ENCODE measurements around the gene TTLL5.
"Not testable (repeated sequence)": the region's sequence is repeated elsewhere in the genome, so short reads cannot be mapped to it uniquely, and the experiment has no call there.

TTLL5 gene

GRCh38 chr14:75650253-75651058 is 10.6 kb upstream of the TTLL5 start:
- DNase-seq (ENCODE audit: low read depth in 2 of 2), result no peak

- DNase-seq (ENCODE audit: low read depth in 2 of 2), result no peak
Measured at GRCh38 chr14:75653563-75653962, 7.5 kb upstream of the TTLL5 start.

GRCh38 chr14:75654127-75654732 is 6.8 kb upstream of the TTLL5 start:
- peak; percentile 74 to 83 for DNase-seq (ENCODE audit: low read depth in 2 of 2)

- DNase-seq (ENCODE audit: low read depth in 2 of 2), result no peak
Measured at GRCh38 chr14:75655235-75655634, 5.8 kb upstream of the TTLL5 start.

DNA sequence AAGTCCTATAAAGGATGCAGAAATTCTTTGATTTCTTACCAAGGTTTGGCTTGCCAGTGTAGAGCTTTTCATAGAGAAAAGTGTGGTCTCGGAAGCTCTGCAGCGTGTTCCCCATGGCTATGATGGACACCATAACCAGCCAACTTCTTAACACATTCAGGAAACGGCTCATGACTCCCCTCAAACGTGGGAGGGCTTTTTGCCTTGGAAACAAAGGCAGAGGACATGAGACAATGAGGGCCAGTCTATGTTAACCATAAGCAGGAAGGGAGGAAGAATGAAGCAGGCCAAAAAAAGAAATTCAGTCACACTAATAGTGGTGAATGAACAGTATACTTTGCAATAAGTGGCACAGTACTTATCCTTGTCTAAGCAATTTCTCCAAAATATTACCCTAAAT is 3.7 kb upstream of the TTLL5 start:
- DNase-seq (ENCODE audit: low read depth in 2 of 2), result no peak

DNA sequence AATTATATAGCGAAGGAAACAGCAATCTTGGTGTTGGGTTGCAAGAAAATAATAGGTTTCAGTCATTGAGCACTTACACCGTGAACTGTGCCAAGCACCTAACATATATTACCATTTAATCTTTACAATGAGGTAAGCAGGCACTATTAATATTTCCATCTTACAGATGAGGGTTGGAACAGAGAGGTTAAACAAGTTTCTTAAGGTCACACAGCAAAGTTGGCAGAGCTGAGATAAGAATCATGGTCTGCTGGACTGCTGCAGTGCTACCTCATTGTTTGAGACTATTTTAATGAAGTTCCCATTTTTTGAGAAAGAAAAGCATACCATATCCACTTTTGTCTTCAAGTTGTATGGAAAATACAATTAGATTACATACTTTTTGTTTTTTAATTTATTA is 2.1 kb upstream of the TTLL5 start:
- DNase-seq (ENCODE audit: low read depth in 2 of 2), result no peak

DNA sequence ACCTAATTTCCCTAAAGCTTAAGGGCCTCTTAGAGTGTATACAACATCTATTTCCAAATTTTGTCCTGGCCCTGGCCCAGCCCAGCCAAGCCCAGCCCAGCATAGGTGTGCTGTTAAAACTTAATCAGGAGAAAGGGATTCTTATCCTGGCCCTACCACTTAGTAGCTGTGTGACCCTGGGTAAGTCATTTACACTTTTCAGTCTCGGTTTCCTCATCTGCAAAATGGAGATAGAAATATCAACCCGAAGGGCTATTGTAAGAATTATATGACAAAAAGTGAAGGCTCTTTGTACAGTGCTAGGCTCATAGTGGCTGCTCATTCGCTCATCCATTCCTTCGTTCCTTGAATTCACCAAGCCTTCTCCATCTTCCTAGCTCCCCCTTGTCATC is 812 bp upstream of the TTLL5 start:
- no peak for DNase-seq (ENCODE audit: low read depth in 2 of 2)

- no peak for DNase-seq (ENCODE audit: low read depth in 2 of 2)
Measured at GRCh38 chr14:75661499-75661814, 411 bp downstream of the TTLL5 start.

DNA sequence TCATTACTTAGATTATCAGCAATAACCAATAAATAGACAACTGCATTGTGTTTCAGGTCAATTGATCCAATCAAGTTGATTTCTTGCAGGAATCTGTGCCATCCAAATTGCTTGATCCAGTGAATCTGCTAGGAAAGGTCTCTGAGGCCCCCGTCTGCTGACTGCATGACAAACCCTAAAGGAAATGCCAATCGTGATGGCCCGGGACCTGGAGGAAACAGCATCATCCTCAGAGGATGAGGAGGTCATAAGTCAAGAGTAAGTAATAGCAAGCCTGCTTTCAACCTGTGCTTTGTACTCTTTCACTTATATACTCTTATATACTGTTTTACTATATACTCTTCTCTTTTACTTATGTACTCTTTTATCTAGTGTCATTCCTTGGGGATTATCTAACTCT is 1.9 kb downstream of the TTLL5 start:
- no peak for DNase-seq (ENCODE audit: low read depth in 2 of 2)

DNA sequence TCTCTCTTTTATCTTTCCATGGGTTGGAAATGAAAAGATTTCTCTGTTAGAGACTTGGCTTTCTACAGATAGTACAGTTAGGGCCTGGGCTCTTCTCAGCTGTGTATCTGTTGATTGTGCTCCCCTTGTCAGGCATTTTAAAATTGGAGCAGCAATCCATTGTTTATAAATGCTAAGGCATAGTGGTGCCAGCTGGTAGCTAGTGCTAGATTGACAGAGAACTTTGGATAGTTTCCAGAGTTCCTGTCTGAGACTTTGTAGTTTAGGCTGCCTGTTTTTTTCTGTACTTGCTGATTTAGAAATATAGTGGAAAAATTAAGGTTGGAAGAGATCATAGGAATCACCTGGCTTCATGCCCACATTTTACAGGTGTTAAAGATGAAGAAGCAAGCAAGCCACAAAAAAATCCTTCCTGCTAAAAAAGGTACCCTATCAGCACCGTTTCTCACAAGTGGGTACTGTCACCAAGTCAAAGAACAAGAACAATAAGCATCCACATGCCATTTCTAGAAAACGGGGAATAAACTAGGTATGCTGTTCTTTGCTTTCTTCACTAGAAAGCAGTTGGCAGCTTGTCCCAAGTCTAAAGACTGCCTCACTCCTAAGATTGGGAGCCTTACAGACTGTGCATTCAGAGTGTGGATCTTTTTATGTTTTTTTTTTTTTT is 6.2 kb downstream of the TTLL5 start:
- no peak for DNase-seq (ENCODE audit: low read depth in 2 of 2)

GRCh38 chr14:75672605-75673192 is 11.7 kb downstream of the TTLL5 start:
- no peak for DNase-seq (ENCODE audit: low read depth in 2 of 2)

DNA sequence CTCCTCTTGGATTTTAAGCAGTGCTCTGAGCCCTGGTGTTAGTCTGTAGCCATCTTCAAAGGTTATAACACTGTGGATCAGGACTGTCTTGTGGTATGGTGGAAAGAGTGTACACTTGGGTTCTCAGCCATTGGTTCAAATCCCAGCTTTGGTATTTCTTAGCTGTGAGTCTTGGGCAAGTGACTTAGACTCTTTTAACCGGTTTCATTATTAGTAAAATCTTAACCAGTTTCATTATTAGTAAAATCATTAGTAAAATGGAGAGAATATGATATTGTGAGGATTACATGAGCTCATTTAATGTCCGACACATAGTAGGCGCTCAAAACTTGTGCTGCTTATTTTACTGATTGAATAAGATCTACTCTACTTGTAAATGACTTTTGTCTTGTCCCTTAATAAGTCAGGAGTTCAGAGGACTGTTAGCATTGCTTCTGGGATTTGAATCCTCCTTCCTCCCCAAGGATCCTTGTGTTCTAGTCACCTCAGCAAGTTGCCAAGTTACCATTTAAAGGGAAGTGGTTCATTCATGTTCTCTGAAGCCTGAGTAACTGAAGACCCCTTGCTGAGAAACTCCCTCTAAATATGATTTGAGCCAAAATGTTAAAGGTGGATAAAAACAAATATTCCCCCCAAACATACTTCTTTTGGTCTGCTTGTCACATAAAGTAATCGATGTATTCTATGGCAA is 12.4 kb downstream of the TTLL5 start:
- DNase-seq (ENCODE audit: low read depth in 2 of 2), result no peak

DNA sequence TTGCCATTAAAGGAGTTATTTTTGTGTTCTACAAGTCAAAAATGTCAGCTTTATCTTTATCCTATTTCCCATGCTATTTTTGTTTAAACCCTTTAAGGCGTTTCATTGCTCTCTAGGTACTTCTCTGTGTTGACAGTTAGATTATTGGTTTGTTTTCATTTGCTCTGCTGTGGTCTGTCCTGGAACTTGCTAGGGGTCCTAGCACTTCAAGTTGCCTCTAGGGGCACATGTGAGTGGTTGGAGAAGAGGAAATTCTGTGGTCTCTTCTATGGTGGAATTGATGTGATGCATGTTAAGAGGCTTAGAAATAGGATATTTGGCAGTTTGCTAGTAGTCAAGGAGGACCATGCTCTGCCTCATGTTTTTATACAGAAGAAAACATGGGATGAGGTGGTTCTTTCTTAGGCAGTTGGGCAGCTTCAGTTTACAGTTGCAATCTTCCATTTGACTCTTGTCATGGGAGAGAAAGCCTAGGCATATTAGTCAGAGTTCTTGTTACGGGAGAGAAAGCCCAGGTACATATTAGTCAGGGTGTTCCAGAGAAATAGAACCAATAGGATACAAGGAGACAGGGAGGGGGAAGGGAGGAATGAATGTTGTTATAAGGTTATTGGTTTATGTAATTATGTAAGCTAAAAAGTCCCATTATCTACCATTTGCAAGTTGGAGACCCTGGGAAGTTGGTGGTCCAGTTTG is 14.4 kb downstream of the TTLL5 start:
- DNase-seq (ENCODE audit: low read depth in 2 of 2), result no peak

GRCh38 chr14:75685910-75686309 is 24.9 kb downstream of the TTLL5 start:
- DNase-seq (ENCODE audit: low read depth in 2 of 2), result no peak

DNA sequence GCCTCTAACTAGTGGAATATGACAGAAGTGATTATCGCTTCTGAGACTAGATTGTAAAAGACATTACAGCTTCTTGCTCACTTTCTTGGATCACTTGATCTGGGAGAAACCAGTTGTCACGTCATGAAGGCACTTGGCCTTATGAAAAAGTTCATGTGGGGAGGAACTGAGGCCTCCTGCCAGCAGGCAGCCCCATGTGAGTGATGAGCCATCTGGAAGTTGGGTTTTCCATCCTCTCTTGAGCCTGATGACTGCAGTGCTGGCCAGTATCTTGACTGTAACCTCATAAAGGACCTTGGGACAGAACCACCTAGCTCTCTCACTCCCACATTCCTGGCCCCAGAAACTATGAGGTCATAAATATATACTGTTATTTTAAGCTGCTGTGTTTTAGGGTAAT is 28.0 kb downstream of the TTLL5 start:
- DNase-seq (ENCODE audit: low read depth in 2 of 2), result no peak

DNA sequence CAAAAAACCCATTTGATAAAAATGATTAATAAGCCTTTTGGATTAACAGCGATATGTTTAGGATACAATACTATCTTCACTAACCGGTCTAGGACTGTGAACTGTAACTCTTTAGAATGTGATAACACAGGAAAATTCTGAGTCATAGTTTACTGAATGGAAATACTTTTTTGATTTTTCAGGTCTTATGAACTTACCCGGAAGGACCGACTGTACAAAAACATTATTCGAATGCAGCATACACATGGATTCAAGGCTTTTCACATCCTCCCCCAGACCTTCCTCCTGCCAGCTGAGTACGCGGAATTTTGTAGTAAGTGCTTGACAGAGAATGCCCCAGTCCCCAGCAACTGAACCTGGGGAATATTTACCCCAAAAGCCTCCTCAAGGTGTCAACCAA is 29.0 kb downstream of the TTLL5 start:
- no peak for DNase-seq (ENCODE audit: low read depth in 2 of 2)

DNA sequence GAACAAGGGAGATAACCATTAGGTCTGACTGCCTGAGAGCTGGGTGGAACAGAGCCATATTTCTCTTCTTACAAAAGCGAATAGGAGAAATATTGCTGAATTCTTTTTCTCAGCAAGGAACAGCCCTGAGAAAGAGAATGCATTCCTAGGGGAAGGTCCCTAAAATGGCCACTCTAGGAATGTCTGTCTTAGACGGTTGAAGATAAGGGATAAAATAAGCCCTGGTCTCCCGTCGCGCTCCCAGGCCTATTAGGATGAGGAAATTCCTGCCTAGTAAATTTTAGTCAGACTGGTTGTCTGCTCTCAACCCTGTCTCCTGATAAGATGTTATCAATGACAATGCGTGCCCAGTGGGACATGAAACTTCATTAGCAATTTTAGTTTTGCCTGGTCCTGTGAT is 34.0 kb downstream of the TTLL5 start:
- DNase-seq (ENCODE audit: low read depth in 2 of 2), result not testable (repeated sequence)

- DNase-seq (ENCODE audit: low read depth in 2 of 2), result no peak
Measured at GRCh38 chr14:75697386-75697785, 36.3 kb downstream of the TTLL5 start.

DNA sequence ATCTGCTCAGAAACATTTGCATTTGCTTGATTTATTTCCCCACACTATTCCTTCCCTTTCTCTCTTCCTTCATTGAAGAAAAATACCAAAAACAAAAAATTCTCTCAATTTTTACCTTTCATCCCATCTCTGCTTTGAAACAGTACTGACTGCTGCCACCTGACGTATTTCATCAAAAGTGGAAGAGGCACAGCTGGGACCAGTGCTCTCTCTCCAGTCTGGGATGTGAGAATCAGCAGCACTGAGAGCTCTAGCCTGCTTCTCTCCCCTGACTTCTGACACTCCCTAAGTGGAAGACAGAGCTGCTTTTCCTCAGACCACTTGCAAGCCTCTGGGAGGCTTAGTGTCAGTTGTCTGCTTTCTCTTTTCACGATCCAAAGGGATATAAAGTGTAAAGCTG is 36.9 kb downstream of the TTLL5 start:
- DNase-seq (ENCODE audit: low read depth in 2 of 2), result no peak

DNA sequence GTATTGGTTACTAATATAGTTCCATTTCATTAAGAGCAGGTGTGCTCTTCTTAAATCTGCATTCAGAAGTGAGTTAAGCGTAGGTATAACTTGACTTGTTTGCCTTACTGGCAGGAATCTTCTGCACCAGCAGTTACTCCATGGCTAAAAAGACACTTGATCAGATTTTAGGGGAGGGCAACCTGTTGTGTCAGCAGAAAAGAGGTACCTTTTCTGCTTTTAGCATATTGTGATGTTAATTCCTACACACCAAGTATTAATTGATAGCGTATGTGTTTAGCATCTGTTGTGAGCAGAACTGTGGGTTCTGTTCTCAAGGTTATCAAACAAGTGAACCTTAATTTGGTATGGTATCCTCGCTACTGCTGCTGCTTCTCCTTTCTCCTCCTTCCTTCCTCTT is 38.3 kb downstream of the TTLL5 start:
- DNase-seq (ENCODE audit: low read depth in 2 of 2), result no peak

DNA sequence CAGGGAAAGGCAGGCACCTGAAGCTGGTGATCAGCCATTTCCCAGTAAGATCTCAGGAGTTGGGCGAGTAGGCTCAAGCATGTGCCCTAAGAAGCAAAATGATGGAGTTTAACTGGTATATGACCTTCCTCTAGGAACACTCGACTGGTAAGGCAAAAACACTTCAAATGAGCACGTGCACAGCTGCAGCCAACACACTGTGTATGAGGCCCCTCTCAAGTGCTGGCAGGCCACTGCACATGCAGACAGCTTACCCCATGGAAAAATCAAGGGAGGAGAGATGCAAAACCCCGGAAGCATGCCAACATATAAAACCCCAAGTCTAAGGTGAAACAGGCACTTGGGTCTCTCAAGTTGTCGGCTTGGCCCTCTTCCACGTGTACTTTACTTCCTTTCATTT is 39.2 kb downstream of the TTLL5 start:
- no peak for DNase-seq (ENCODE audit: low read depth in 2 of 2)

DNA sequence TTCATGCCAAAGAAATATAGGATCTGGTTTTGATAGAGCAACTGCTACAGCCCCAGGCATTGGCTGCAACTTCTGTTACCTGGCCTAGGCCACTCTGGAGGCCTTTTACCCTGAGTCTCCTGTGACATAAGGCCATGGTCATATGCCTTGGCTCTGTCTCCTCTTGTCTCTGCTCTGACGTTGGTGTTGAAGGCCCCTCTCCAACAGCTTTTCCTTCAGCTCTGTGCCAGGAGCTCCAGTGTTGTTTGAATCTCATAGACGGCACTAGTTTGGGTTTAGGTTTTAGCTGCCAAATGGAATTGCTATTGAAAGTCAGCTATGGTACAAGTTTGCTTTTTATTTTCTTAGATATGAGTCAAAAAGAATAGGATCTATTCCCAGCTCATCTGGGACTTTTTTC is 41.1 kb downstream of the TTLL5 start:
- no peak for DNase-seq (ENCODE audit: low read depth in 2 of 2)

Data from stimulated activated CD4-positive, alpha-beta T cell treated with anti-CD3 and anti-CD28 coated beads, Interleukin-1b, Interleukin-23, amount 100 ng/mL, for 4 hours (primary cell).